ENCODE results near the gene RAB39B. TPM values are rescaled to one million over a fixed set of nuclear protein-coding genes. Genes with fewer than 3 reads are reported as not detected.

The RAB39B gene
- total RNA-seq, 1 experiment from 2014 or later, result 8.0 TPM

DNA sequence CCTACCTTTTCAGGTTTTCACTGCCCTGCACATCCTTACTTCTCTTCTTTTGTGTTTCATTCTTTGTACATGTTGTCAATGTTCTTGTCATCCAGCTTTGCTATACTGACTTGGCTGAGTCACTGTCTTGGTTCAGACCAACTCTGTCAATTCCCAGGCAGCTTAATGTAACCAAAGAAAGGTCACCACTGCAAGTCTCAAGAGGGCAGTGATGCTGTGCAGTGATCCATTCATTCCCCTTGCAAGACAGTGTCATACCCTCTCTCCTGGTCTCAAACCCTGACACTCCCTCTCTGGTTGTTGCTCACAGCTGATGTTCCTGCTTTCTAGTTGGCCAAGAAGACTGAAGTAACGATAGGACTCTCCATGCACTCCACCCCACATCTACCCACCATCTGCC, 17.5 kb downstream of the RAB39B start (continued):
- TF ChIP-seq, protein P1, sequence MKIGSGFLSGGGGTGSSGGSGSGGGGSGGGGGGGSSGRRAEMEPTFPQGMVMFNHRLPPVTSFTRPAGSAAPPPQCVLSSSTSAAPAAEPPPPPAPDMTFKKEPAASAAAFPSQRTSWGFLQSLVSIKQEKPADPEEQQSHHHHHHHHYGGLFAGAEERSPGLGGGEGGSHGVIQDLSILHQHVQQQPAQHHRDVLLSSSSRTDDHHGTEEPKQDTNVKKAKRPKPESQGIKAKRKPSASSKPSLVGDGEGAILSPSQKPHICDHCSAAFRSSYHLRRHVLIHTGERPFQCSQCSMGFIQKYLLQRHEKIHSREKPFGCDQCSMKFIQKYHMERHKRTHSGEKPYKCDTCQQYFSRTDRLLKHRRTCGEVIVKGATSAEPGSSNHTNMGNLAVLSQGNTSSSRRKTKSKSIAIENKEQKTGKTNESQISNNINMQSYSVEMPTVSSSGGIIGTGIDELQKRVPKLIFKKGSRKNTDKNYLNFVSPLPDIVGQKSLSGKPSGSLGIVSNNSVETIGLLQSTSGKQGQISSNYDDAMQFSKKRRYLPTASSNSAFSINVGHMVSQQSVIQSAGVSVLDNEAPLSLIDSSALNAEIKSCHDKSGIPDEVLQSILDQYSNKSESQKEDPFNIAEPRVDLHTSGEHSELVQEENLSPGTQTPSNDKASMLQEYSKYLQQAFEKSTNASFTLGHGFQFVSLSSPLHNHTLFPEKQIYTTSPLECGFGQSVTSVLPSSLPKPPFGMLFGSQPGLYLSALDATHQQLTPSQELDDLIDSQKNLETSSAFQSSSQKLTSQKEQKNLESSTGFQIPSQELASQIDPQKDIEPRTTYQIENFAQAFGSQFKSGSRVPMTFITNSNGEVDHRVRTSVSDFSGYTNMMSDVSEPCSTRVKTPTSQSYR (CRISPR knock-in tag; IDR thresholded peaks at IDR 0.05), result no peak
- TF ChIP-seq NFE2L1 (CRISPR knock-in tag; IDR thresholded peaks at IDR 0.05) (no peak), NR1H2 (CRISPR knock-in tag; IDR thresholded peaks at IDR 0.05) (no peak), JUN (CRISPR knock-in tag; IDR thresholded peaks at IDR 0.05) (no peak)
- TF ChIP-seq, protein P2, sequence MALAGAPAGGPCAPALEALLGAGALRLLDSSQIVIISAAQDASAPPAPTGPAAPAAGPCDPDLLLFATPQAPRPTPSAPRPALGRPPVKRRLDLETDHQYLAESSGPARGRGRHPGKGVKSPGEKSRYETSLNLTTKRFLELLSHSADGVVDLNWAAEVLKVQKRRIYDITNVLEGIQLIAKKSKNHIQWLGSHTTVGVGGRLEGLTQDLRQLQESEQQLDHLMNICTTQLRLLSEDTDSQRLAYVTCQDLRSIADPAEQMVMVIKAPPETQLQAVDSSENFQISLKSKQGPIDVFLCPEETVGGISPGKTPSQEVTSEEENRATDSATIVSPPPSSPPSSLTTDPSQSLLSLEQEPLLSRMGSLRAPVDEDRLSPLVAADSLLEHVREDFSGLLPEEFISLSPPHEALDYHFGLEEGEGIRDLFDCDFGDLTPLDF (CRISPR knock-in tag; IDR thresholded peaks at IDR 0.05), result no peak
- TF ChIP-seq, protein P3, sequence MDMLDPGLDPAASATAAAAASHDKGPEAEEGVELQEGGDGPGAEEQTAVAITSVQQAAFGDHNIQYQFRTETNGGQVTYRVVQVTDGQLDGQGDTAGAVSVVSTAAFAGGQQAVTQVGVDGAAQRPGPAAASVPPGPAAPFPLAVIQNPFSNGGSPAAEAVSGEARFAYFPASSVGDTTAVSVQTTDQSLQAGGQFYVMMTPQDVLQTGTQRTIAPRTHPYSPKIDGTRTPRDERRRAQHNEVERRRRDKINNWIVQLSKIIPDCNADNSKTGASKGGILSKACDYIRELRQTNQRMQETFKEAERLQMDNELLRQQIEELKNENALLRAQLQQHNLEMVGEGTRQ (CRISPR knock-in tag; IDR thresholded peaks at IDR 0.05), result no peak
- TF ChIP-seq, protein P4, sequence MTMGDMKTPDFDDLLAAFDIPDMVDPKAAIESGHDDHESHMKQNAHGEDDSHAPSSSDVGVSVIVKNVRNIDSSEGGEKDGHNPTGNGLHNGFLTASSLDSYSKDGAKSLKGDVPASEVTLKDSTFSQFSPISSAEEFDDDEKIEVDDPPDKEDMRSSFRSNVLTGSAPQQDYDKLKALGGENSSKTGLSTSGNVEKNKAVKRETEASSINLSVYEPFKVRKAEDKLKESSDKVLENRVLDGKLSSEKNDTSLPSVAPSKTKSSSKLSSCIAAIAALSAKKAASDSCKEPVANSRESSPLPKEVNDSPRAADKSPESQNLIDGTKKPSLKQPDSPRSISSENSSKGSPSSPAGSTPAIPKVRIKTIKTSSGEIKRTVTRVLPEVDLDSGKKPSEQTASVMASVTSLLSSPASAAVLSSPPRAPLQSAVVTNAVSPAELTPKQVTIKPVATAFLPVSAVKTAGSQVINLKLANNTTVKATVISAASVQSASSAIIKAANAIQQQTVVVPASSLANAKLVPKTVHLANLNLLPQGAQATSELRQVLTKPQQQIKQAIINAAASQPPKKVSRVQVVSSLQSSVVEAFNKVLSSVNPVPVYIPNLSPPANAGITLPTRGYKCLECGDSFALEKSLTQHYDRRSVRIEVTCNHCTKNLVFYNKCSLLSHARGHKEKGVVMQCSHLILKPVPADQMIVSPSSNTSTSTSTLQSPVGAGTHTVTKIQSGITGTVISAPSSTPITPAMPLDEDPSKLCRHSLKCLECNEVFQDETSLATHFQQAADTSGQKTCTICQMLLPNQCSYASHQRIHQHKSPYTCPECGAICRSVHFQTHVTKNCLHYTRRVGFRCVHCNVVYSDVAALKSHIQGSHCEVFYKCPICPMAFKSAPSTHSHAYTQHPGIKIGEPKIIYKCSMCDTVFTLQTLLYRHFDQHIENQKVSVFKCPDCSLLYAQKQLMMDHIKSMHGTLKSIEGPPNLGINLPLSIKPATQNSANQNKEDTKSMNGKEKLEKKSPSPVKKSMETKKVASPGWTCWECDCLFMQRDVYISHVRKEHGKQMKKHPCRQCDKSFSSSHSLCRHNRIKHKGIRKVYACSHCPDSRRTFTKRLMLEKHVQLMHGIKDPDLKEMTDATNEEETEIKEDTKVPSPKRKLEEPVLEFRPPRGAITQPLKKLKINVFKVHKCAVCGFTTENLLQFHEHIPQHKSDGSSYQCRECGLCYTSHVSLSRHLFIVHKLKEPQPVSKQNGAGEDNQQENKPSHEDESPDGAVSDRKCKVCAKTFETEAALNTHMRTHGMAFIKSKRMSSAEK (CRISPR knock-in tag; IDR thresholded peaks at IDR 0.05; ENCODE audit: borderline replicate concordance), result no peak

DNA sequence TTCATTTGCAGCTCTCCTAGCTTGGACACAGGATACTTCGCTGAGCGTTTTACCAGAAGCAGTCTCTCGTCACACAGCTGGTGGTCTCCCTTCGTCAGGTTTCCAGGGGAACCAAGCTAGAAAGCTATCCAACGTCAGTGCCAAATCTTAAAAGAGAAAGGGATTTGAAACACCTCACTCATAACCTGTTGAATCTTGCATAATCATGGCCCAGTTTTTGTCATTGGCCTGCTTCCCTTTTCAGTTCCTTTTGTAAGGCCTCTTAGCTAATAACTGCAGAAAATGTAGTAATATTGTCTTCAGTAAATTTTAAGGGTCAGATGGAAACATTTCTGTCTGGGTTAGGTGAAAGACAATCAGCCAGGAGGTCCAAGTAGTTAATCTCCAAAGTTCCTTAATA, 22.0 kb downstream of the RAB39B start:
- ChIA-PET POLR2A (no interaction called here), CTCF (no interaction called here)

DNA sequence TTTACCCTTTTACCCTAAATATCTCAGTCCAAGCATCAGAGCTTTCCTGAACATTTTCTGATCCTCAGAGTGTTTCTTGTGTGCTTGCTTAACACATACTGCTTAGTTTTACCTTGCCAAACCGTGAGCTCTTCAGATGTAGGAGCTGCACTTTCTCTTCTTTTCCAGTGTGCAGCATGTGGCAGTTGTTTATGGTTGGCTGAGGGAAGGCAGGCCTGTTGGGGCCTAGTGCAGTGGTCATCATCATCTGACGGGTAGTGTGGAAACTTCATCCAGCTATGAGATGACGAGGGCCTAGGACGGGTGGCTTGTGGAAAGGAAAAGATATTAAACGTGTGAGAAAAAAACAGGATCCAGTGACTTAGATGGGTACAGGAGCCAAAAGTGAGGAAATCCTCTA, 26.6 kb downstream of the RAB39B start:
- no peak for ATAC-seq
- no peak for DNase-seq (ENCODE audit: low spot score)
- POLR2A ChIA-PET, result no interaction called here
- no peaks in the 10 kb centered on the region for H3K9me3 Mint-ChIP-seq
- H3K4me3 Mint-ChIP-seq, result no peak overlapping the region
- no peaks in the 10 kb centered on the region for H3K27me3 Mint-ChIP-seq (ENCODE audit: low read depth)
- CTCF ChIA-PET, result no interaction called here
- H3K27ac Mint-ChIP-seq, result no peak overlapping the region
- H3K4me1 Mint-ChIP-seq, result no peaks in the 10 kb centered on the region
- peaks cover 29% of the 10 kb centered on the region for H3K36me3 Mint-ChIP-seq
- TF ChIP-seq TEAD1 (CRISPR knock-in tag; IDR thresholded peaks at IDR 0.05), result no peak
- no peak for TF ChIP-seq FOXP1 (CRISPR knock-in tag; IDR thresholded peaks at IDR 0.05; ENCODE audit: borderline replicate concordance)
- no peak for TF ChIP-seq ZNF396 (CRISPR knock-in tag; IDR thresholded peaks at IDR 0.05; ENCODE audit: borderline replicate concordance)
- no peak for TF ChIP-seq FOXJ3 (CRISPR knock-in tag; IDR thresholded peaks at IDR 0.05; ENCODE audit: borderline replicate concordance)
- TF ChIP-seq, protein P5, sequence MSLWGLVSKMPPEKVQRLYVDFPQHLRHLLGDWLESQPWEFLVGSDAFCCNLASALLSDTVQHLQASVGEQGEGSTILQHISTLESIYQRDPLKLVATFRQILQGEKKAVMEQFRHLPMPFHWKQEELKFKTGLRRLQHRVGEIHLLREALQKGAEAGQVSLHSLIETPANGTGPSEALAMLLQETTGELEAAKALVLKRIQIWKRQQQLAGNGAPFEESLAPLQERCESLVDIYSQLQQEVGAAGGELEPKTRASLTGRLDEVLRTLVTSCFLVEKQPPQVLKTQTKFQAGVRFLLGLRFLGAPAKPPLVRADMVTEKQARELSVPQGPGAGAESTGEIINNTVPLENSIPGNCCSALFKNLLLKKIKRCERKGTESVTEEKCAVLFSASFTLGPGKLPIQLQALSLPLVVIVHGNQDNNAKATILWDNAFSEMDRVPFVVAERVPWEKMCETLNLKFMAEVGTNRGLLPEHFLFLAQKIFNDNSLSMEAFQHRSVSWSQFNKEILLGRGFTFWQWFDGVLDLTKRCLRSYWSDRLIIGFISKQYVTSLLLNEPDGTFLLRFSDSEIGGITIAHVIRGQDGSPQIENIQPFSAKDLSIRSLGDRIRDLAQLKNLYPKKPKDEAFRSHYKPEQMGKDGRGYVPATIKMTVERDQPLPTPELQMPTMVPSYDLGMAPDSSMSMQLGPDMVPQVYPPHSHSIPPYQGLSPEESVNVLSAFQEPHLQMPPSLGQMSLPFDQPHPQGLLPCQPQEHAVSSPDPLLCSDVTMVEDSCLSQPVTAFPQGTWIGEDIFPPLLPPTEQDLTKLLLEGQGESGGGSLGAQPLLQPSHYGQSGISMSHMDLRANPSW (CRISPR knock-in tag; conservative IDR thresholded peaks at IDR 0.05; ENCODE audit: low read depth), result no peak
- no peak for TF ChIP-seq FOXK1 (CRISPR knock-in tag; IDR thresholded peaks at IDR 0.05)
- no peak for TF ChIP-seq ZNF317 (CRISPR knock-in tag; IDR thresholded peaks at IDR 0.05; ENCODE audit: borderline replicate concordance, low read depth)
- no peak for TF ChIP-seq SOX15 (CRISPR knock-in tag; IDR thresholded peaks at IDR 0.05)
- TF ChIP-seq ELF4 (CRISPR knock-in tag; IDR thresholded peaks at IDR 0.05; ENCODE audit: low read depth), result no peak
- TF ChIP-seq, protein P6, sequence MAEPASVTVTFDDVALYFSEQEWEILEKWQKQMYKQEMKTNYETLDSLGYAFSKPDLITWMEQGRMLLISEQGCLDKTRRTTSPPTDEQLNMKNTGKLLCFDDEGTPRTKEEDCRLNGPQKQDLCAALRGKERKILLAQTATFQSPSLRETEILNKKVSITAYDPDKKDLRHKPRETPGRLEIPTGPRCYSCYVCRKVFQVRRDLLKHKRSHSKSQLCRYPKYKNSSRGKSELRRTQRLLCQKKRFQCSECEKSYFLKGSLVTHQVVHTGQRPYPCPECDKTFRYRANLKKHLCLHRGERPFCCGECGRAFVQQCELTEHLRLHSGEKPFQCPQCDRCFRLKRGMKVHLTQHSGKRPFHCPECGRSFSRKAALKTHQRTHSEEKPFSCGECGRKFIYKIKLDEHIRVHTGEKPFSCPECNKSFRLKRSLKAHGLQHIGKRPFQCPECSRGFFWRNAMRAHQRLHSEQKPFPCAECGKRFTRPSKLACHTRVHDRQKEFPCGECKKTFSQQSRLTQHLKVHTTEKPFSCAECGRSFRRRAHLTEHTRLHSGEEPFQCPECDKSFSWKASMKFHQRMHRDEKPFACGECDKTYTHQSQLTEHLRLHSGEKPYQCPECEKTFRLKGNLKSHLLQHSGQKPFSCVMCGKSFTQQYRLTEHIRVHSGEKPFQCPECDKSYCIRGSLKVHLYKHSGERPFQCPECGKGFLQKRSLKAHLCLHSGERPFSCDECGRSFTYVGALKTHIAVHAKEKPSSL (CRISPR knock-in tag; conservative IDR thresholded peaks at IDR 0.05), result no peak

More for the DNA sequence above, 22.0 kb downstream of the RAB39B start:
- DNase-seq (ENCODE audit: low spot score), result no peak
- H3K27me3 Mint-ChIP-seq (ENCODE audit: low read depth), result no peaks in the 10 kb centered on the region
- H3K27ac Mint-ChIP-seq, result no peak overlapping the region
- no peak for ATAC-seq
- H3K4me1 Mint-ChIP-seq, result no peaks in the 10 kb centered on the region
- H3K9me3 Mint-ChIP-seq, result no peaks in the 10 kb centered on the region
- peaks cover 17% of the 10 kb centered on the region for H3K36me3 Mint-ChIP-seq
- H3K4me3 Mint-ChIP-seq, result no peak overlapping the region
- TF ChIP-seq ZNF671 (CRISPR knock-in tag; IDR thresholded peaks at IDR 0.05), result no peak
- no peak for TF ChIP-seq KAT7 (CRISPR knock-in tag; IDR thresholded peaks at IDR 0.05; ENCODE audit: borderline replicate concordance)

Measured in WTC11 (cell line).